Astrocyte of the spinal cord (primary cell): ENCODE results near the gene STK32C.

Experiments used
- DNase-seq: peaks from one replicate; pipeline ENCODE4 v3.0.0; 2011; ENCODE audit warnings: low read depth, low spot score
- H3K4me3 ChIP-seq: 2 replicates; pipeline ENCODE4 v1.5.1; 2011; ENCODE audit warnings: low read depth, mild to moderate bottlenecking, low read length, moderate library complexity
- in situ Hi-C: cut with HindIII; loops from 2 replicates; pipeline ENCODE4 v1.10.0; 2017; ENCODE audit warnings: low sequenced_read_pairs
- TF ChIP-seq, protein P1 (sequence below): IDR thresholded peaks from 2 replicates; pipeline ENCODE4 v1.5.1; 2012; ENCODE audit warnings: low read depth, mild to moderate bottlenecking, low read length, inconsistent platforms

The STK32C gene

DNA sequence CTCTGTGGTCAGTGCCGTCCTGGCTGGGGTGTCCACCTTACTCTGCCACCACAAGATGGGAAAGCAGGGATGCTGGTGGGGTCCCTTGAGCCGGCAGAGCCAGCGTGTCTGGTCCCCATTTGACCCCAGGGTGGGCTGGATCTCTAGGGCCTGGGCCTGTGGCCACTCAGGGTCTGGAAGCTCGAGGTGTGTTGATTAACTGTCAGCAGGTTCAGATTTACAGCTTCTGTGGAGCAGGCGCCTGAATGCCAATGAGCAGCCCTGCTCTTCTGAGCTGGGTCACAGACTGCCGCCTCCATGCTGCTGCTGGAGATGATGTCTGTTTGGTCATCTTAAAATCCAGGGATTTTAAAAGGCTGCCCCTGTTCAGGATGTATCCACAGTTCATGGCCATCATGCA is 132.3 kb downstream of the STK32C start:
- TF ChIP-seq, protein P1, sequence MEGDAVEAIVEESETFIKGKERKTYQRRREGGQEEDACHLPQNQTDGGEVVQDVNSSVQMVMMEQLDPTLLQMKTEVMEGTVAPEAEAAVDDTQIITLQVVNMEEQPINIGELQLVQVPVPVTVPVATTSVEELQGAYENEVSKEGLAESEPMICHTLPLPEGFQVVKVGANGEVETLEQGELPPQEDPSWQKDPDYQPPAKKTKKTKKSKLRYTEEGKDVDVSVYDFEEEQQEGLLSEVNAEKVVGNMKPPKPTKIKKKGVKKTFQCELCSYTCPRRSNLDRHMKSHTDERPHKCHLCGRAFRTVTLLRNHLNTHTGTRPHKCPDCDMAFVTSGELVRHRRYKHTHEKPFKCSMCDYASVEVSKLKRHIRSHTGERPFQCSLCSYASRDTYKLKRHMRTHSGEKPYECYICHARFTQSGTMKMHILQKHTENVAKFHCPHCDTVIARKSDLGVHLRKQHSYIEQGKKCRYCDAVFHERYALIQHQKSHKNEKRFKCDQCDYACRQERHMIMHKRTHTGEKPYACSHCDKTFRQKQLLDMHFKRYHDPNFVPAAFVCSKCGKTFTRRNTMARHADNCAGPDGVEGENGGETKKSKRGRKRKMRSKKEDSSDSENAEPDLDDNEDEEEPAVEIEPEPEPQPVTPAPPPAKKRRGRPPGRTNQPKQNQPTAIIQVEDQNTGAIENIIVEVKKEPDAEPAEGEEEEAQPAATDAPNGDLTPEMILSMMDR, result no peak
- in situ Hi-C loops, result no loop called here
- DNase-seq, result no peak

DNA sequence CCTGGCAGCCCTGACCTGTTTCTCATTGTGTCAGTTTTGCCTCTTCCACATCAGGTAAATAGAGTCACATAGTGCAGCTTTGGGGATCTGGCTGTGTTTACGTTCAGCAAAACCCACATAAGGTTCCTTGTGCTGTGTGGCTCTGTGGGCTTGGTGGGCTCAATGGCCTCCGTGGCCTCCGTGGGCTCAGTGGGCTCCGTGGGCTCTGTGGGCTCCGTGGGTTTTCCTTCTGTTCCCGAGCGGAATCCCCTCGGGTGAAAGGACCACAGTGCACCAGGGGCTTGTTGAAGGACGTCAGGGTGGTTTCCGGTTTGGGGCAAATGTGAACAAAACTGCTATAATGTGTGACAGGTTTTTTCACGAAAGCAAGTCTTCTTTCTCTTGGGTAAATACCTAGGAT is 133.5 kb downstream of the STK32C start:
- H3K4me3 ChIP-seq, result no peak overlapping the region
- no peak for DNase-seq
- TF ChIP-seq, protein P1, result no peak
- in situ Hi-C loops, result no loop called here

More for the DNA sequence above, 132.3 kb downstream of the STK32C start:
- no peak overlapping the region for H3K4me3 ChIP-seq

DNA sequence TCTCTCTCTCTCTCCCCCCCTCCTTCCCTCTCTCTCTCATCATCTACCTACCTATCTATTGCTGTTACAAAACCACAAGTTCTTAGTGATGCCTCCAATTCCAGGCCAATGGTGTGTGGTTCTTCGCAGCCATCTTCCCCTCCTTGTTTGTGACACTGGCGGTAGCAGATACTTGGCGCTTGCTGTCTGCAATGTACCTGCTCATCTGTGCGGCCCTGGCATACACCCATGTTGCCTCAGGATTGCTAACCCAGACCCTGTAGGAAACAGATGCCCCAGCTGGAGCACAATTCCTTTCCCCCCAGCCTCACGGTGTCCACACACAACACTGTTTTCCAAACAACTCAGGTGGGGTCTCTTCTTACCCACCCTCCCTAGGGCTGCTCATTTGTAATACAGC is 134.6 kb downstream of the STK32C start:
- no peak overlapping the region for H3K4me3 ChIP-seq
- no peak for DNase-seq
- in situ Hi-C loops, result no loop called here
- TF ChIP-seq, protein P1, result no peak

DNA sequence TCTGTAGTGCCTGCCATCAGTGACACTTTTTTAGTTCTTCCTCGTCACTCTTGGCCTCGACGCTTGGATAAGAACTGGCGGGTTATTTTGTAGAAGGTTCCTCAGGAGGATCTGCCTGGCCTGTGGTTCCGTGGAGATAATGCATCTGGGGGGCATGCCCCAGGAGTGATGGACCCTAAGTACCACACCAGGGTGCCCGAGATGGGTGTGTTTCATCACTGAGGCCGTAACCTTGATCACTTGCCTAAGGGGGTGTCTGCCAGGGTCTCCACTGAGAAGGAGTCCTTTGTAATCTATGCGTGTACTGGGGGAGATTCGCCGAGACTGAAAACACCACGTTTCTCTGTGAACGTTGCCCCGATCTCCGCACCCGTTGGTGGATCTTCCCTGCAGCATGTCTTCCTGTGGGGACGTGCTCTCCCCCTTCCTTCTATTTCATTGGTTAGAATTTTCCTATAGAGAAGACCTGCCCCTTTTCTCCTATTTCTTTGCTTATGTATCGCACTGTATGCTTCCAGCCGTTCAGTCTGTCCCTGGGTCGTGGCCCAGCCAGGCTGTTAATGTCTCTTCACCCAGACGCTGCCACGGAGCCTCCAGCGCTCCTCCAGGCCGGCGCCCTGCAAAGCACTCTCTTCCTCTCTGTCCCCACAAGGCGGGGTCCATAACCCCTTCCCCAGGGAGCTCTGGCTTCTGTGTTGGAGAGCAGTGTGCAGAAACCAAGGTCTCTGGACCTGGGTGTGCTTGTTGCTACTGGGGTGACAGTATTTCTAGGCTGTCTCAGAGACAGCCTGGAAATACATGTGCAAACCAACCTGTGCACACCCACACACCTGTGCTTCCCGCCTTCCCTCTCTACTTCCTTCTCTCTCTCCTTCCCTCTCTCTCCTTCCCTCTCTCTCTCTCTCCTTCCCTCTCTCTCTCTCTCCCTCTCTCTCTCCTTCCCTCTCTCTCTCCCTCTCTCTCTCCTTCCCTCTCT is 135.4 kb downstream of the STK32C start:
- in situ Hi-C loops, result no loop called here
- TF ChIP-seq, protein P1, result no peak
- DNase-seq, result no peak
- H3K4me3 ChIP-seq, result no peak overlapping the region

DNA sequence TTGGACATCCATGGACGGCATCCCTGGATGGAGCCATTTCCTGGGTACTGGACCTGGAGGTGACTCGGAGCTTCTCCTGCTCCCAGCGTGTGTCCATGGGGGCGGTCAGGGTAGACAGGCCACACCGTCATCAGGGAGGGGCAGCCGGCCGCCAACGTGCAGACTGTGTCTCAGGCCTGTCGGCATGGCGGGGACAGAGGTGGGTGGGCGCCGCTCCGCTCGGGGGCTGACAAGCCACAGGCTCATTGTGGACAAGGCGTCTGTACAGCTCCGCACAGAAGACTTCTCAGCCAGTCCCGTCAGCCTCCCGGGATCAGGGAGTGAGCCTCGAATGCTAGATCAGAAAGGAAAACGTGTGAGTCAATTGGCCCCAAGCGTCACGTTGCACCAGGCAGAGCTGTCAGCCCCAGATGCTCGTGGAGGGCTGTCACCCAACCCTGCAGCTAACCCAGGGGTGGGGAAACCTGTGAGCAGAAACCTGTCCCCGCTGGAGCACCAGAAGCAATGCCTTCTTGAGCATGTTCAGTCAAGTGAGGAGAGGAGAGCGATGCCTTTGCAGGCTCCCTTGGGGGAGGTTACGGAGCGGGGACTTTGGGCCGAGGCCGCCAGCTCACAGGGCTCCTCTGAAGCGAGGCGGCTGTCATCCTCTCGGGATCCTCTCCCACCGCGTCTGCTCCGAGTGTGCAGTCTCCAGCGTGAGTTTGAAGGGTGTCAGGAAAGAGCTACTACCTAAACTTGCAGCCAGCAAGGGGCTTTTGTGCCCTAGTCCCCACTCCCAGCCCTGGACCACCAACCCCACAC is 137.0 kb downstream of the STK32C start:
- no peak for DNase-seq
- TF ChIP-seq, protein P1, result no peak
- no peak overlapping the region for H3K4me3 ChIP-seq
- in situ Hi-C loops, result no loop called here

DNA sequence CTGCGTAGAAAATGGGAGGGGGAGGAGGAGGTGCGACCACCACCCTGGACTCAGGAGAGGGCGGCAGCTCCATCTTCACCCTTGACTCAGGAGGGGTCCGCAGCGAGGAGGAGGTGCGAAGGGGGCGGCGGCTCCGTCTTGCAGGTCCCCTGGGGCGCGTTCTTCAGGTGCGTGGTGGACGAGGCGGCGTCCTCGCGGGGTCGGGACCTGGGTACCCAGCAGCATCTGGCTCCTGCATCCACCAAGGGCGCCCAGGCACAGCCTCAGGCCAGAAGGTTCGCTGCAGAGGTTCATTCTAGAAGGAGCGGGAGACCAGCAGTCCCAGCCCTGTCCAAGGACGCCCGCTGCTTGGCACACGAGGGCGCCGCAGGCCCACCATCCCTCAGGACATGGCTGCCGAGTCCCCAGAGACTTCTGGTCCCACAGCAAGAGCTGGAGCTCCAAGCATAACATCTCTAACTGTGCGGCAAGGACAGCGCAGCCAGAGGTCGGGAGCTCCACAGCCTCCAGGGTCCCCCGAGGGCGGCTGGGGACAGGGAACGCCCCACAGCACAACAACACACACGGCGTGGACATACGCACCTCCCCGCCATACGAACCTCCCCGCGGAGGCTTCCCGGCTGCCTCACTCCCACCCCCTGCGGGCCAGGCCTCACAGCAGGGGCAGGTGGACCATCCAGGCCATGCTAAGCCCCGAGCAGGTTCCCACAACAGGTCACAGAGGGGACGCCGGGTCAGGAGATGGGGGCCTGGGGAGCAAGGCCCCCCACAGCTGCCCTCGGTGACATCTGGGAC is 137.8 kb downstream of the STK32C start:
- TF ChIP-seq, protein P1, result no peak

More for the DNA sequence above, 137.8 kb downstream of the STK32C start:
- DNase-seq, result no peak
- H3K4me3 ChIP-seq, result no peak overlapping the region
- in situ Hi-C loops, result no loop called here
